Astrocyte (in vitro differentiated cells and primary cell): ENCODE results near the gene TMEM273.

ENCODE experiments used
- EZH2 ChIP-seq: IDR thresholded peaks from 2 replicates; pipeline ENCODE4 v1.6.1; 2012; ENCODE audit warnings: mild to moderate bottlenecking, low read length, inconsistent platforms; ENCODE audit not compliant: insufficient read depth
- TF ChIP-seq, protein P1 (sequence below): IDR thresholded peaks from 2 replicates; pipeline ENCODE4 v1.5.1; 2011; ENCODE audit warnings: low read depth, mild to moderate bottlenecking, inconsistent platforms, low read length, moderate library complexity; ENCODE audit not compliant: insufficient read depth

DNA sequence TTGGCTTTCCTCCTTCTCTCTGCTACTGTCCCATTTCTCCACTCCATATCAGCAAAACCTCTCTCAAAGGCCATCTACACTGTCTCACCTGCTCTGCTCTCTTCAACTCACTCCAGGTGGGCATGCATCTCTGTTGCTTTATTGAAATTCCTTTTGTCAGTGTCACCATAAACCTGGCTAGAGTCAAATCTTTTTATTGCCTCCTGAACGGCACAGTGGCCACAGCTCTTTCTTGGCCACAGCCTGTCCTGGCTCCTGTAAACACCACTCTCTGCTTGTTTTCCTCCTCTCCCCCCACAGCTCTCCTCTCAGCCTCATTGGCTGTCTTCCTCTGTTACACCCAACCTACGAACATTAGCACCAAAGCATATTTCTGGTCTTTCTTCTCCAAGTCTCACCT lies 31.1 kb upstream of the TMEM273 start:
- TF ChIP-seq, protein P1, sequence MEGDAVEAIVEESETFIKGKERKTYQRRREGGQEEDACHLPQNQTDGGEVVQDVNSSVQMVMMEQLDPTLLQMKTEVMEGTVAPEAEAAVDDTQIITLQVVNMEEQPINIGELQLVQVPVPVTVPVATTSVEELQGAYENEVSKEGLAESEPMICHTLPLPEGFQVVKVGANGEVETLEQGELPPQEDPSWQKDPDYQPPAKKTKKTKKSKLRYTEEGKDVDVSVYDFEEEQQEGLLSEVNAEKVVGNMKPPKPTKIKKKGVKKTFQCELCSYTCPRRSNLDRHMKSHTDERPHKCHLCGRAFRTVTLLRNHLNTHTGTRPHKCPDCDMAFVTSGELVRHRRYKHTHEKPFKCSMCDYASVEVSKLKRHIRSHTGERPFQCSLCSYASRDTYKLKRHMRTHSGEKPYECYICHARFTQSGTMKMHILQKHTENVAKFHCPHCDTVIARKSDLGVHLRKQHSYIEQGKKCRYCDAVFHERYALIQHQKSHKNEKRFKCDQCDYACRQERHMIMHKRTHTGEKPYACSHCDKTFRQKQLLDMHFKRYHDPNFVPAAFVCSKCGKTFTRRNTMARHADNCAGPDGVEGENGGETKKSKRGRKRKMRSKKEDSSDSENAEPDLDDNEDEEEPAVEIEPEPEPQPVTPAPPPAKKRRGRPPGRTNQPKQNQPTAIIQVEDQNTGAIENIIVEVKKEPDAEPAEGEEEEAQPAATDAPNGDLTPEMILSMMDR: no peak
- no peak for TF ChIP-seq EZH2
